CD4-positive, alpha-beta T cell treated with Interleukin-17A for 4 hours (primary cell): ENCODE measurements around the gene LELP1.
"Not testable (repeated sequence)": the region's sequence is repeated elsewhere in the genome, so short reads cannot be mapped to it uniquely, and the experiment has no call there.

Source experiments
- DNase-seq: peaks from one replicate; pipeline ENCODE4 v3.0.0-alpha.2; 2020; ENCODE audit warnings: mixed read lengths

The LELP1 gene

DNA sequence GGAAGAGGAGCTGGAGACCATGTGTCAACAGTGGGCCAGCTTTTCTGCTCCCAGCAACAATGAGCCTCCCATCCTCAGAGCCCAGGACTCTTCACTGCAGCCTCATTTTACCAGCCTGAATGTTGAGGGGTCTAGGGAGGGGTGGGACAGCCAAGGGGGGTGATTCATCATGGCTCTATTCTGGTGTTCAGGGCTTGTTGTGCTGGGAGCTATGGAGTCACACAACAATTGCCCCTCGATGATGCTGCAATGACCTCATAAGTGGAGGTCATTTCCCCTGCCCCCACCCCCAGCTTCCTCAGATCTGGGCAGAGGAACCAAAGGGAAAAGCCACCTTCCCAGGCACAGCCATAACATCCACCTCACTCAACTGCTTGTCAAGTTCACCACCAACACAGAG is at the start of gene LELP1:
TSS of gene LELP1 (plus strand) at position 301 of the 400 bp plus-strand sequence. CDS start 1,278 bp downstream, outside the sequence.
- no peak for DNase-seq

GRCh38 chr1:153155541-153155940 is 47.7 kb upstream of the LELP1 start:
- DNase-seq: no peak

DNA sequence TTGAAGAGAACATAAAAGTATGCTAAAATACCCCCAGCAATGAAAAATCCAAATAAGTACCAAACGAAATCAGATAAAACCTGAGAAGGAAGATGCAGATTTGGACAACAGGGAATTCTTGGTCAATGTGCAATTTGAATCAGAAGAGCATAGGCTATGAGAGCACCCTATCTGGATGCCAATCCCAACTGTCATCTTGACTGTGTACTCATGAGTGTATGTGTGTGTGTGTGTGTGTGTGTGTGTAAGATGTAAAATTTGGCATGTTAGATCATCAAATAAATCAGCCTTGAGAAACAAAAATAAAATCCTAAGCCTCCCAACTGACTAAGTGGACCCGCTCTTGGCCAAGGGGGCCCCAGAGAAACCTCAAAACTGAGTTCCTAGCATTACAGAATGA is 34.5 kb upstream of the LELP1 start:
- DNase-seq: no peak

- no peak for DNase-seq
Observed at GRCh38 chr1:153174624-153175023, 28.6 kb upstream of the LELP1 start.

- no peak for DNase-seq
Observed at GRCh38 chr1:153178922-153179321, 24.3 kb upstream of the LELP1 start.

DNA sequence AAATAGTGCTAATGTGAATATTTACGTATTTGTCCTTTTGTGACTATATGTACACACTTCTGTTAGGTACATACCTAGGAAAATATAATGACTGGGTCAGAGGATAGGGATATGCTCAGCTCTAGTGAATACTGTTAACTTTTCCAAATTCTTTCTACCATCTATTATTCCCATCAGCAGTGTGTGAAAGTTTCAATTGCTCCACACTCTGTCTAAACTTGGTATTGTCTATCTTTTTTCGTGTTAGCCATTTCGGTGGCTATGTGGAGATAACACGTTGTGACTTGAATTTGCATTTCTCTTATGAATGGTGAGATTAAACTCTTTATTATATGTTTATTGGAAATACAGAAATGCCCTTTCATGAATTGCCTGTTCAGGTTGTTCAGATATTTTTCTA is 22.7 kb upstream of the LELP1 start:
- DNase-seq: no peak

- not testable (repeated sequence) for DNase-seq
Observed at GRCh38 chr1:153188301-153188700, 14.9 kb upstream of the LELP1 start.

GRCh38 chr1:153190373-153190772 is 12.9 kb upstream of the LELP1 start:
- DNase-seq: no peak

DNA sequence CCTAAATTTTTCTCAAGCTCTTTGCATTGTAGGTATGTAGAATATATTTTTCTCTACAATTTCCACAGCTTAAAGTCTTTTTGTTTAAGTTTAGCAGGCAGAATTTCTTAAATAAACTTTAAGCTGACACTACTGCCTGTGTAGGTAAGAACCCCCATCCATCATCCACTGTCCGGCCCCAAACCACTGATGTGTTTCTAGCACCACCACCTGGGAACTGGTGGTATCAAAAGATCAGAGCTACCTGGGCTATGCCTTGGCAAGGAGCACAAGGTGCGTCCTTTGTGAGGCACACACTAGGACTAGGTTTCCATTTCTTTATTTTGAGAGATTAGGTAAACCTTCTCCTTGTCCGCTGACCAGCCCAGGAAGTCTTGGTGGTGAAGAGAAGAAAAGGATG is 10.5 kb upstream of the LELP1 start:
- no peak for DNase-seq

DNA sequence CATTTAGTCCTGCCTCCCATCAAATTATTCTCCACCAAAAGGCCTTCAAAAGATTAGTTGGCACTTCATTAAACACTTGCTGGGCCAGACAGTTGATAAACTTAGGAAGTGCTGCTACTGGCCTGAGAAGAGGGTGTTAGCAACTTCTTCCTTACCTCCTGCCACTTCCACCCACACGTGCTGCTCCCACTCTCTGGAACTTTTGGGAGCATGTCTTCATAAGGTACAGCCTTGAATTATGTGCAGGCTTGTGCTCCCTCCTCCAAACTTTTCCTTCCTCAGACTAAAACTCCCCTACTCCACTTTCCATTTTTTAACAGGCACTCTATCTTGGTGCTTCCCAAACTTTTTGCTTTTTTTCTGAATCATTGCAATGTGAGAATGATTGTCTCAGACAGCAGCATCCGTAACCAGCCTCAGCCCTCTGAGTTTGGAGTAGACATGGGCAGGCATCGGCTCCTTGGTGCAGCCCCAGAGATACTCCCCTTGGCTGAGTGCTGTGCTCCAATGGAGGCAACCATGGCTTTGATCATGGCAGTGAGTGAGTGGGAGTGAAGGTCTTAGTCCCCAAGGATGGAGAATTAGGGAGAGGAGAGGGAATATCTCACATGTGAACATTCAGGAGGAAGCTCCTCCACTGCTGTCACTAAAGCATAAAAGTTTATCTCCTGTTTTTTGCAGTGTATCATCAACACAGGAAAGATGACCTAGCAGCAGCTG is 8.7 kb upstream of the LELP1 start:
- DNase-seq: no peak

GRCh38 chr1:153195216-153195615 is 8.0 kb upstream of the LELP1 start:
- no peak for DNase-seq

- no peak for DNase-seq
Observed at GRCh38 chr1:153202006-153202405, 1.2 kb upstream of the LELP1 start.

GRCh38 chr1:153206631-153207030 is 3.4 kb downstream of the LELP1 start:
- DNase-seq: no peak

DNA sequence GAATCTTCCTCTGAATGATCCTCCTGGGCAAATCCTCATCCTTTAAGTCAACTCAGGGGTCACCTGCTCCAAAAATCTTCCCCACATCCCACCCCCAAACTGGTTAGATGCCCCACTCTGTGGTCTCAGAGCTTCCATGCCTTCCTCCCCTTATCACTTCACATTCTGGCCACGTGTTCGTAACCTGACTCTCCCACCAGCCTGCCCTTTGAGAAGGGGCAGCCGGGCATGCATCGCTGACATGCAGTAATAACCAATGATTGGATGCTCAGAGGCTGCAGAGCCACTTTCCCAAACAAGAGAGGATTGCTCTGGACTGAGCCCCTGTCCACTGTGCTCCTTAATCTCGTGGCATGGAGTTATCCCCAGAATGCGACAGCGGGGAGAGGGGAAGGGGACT is 7.0 kb downstream of the LELP1 start:
- no peak for DNase-seq

- DNase-seq: no peak
Observed at GRCh38 chr1:153212201-153212600, 9.0 kb downstream of the LELP1 start.

- no peak for DNase-seq
Observed at GRCh38 chr1:153213519-153213918, 10.3 kb downstream of the LELP1 start.

GRCh38 chr1:153217212-153217611 is 14.0 kb downstream of the LELP1 start, which contains the start of gene PRR9:
Gene PRR9, plus strand, starts transcription at chr1:153217584. Its CDS starts 561 bp downstream, at chr1:153218145.
- DNase-seq: no peak

DNA sequence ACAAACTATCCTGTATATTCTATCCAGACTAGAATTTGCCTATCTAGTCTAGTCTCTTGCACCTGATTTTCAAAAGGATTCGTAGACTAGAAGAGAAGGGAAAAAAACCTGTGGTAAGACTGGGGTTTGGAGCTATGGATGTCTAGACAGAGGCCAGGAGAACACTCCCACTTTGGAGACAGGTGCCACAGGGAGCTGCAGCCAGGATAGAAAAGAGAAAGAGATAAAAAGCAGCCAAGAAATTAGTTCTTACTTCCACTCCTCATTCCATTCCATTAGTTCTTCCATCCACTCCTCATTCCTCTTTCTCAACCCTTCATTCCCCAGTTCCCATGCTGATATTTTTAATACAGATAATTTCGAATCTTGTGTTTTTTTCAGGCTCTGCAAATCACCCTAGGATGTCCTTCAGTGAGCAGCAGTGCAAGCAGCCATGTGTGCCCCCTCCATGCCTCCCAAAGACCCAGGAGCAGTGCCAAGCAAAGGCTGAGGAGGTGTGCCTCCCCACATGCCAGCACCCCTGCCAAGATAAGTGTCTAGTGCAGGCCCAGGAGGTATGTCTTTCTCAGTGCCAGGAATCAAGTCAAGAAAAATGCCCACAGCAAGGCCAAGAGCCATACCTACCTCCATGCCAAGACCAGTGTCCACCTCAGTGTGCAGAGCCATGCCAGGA is 14.7 kb downstream of the LELP1 start:
- no peak for DNase-seq

DNA sequence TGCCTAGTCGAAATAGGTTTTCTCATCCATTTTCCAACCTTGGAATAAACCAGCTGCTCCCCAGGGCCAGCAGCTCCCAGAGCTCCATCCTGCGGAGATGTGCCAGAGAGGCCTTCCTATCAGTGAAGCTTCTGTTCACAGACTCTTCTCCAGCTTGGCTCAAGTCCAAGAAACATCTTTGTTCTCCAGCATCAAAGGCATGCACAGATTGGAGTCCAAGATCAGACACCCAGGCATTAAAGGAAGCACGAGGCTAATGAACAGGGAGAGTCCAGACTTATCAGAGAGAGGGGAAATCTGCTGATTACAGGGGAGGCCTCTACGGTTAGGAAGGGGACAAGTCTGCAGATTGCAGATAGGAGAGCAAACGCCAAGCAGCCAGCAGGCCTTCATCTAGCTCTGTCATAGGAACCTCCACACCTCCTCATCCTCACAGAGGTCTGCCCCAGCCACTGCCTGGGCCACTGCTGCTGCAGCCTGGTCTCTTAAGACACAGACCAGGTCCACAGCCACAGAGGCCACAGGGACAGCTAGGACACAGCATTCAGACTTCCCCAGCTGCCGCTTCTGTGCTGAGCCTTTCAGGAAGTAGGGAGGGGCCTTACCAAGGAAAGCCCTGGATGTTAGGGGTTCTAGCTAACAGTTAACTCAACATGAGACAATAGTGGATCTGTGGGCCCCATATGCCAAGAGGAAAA is 17.5 kb downstream of the LELP1 start:
- no peak for DNase-seq

- DNase-seq: peak; percentile 40
Observed at GRCh38 chr1:153223040-153223891, 20.0 kb downstream of the LELP1 start.

DNA sequence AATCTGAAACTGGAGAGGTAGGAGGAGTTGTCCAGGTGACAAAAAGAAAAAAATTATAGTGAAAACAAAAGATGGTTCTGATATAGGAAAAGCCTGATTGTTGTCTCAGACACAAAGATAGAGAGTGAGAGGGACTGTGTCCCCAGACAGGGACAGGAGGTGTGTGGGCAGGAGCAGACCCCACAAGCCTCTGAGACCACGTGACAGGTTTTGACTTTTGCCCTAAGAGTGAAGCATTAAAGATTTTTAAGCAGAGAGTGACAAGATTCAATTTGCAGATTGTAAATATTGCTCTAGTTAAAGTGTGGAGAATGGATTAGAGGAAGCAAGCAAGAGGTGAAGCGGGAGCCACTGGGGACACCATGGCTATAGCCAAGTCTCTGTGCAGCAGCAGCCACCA is 24.6 kb downstream of the LELP1 start:
- no peak for DNase-seq

DNA sequence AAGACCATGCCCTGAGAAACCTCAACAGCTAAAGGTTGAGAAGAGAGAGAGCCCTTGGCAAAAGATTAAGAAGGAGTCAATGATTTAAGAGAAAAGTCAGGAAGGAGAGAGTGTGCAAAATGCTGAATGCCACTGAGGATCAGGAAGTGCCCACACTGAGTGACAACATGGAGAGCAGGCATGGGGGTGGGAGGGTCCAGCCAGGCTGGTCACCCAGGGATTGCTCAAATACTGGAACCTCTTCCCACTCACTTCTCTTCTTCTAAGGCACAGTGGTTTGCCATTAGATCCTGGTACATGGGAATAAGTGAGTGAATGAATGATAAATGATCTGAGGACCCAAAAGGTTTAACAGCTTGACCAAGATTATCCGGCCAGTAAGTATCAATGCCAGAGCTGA is 25.3 kb downstream of the LELP1 start:
- no peak for DNase-seq
